ENCODE measurements around the gene CCDC88C. TPM values are rescaled to one million over a fixed set of nuclear protein-coding genes. Genes with fewer than 3 reads are reported as not detected.

CCDC88C gene
- total RNA-seq, 1 donor from 2014 or later: 39.3 TPM

GRCh38 chr14:91394105-91395081, 23.2 kb downstream of the CCDC88C start:
- H3K9me3 Mint-ChIP-seq: no peaks in the 10 kb centered on the region
- no peak overlapping the region for H3K4me3 Mint-ChIP-seq
- no peak for TF ChIP-seq CTCF (conservative IDR thresholded peaks at IDR 0.05)
- no peaks in the 10 kb centered on the region for H3K27me3 Mint-ChIP-seq
- H3K36me3 Mint-ChIP-seq: no peaks in the 10 kb centered on the region
- H3K4me1 Mint-ChIP-seq (ENCODE audit: unreplicated experiment): peaks cover 62% of the 10 kb centered on the region
- H3K27ac Mint-ChIP-seq: peak overlapping the region; percentile 91
- DNase-seq (ENCODE audit: extremely low spot score, unreplicated experiment): no peak

GRCh38 chr14:91392623-91393303, 24.9 kb downstream of the CCDC88C start:
- DNase-seq (ENCODE audit: extremely low spot score, unreplicated experiment): no peak
- peaks cover 60% of the 10 kb centered on the region for H3K4me1 Mint-ChIP-seq (ENCODE audit: unreplicated experiment)
- no peaks in the 10 kb centered on the region for H3K9me3 Mint-ChIP-seq
- H3K36me3 Mint-ChIP-seq: no peaks in the 10 kb centered on the region
- peak overlapping the region; percentile 86 for H3K27ac Mint-ChIP-seq
- no peak for TF ChIP-seq CTCF (conservative IDR thresholded peaks at IDR 0.05)
- peak overlapping the region; percentile 53 for H3K4me3 Mint-ChIP-seq
- no peaks in the 10 kb centered on the region for H3K27me3 Mint-ChIP-seq

- no peak for TF ChIP-seq CTCF (conservative IDR thresholded peaks at IDR 0.05)
- H3K4me1 Mint-ChIP-seq (ENCODE audit: unreplicated experiment): peaks cover 45% of the 10 kb centered on the region
- no peaks in the 10 kb centered on the region for H3K36me3 Mint-ChIP-seq
- DNase-seq (ENCODE audit: extremely low spot score, unreplicated experiment): no peak
- no peaks in the 10 kb centered on the region for H3K27me3 Mint-ChIP-seq
- H3K27ac Mint-ChIP-seq: peak overlapping the region; percentile 41
- no peaks in the 10 kb centered on the region for H3K9me3 Mint-ChIP-seq
- H3K4me3 Mint-ChIP-seq: no peak overlapping the region
Measured at GRCh38 chr14:91390165-91390778, 27.3 kb downstream of the CCDC88C start.

GRCh38 chr14:91389150-91389549, 28.5 kb downstream of the CCDC88C start:
- no peak for DNase-seq (ENCODE audit: extremely low spot score, unreplicated experiment)
- Mint-ChIP-seq H3K27me3 (no peaks in the 10 kb centered on the region), H3K27ac (no peak overlapping the region), H3K4me3 (no peak overlapping the region), H3K4me1 (ENCODE audit: unreplicated experiment) (peaks cover 34% of the 10 kb centered on the region), H3K9me3 (no peaks in the 10 kb centered on the region), H3K36me3 (no peaks in the 10 kb centered on the region)
- no peak for TF ChIP-seq CTCF (conservative IDR thresholded peaks at IDR 0.05)

GRCh38 chr14:91388551-91388975, 29.1 kb downstream of the CCDC88C start:
- H3K4me1 Mint-ChIP-seq (ENCODE audit: unreplicated experiment): peaks cover 35% of the 10 kb centered on the region

More at GRCh38 chr14:91388551-91388975, 29.1 kb downstream of the CCDC88C start:
- no peak for TF ChIP-seq CTCF (conservative IDR thresholded peaks at IDR 0.05)
- Mint-ChIP-seq H3K9me3 (no peaks in the 10 kb centered on the region), H3K27ac (peak overlapping the region; percentile 29), H3K4me3 (no peak overlapping the region), H3K36me3 (no peaks in the 10 kb centered on the region), H3K27me3 (no peaks in the 10 kb centered on the region)
- DNase-seq (ENCODE audit: extremely low spot score, unreplicated experiment): no peak

All from type B pancreatic cell (in vitro differentiated cells).